H9 (cell line): ENCODE measurements around the gene THRB. TPM values are rescaled to one million over a fixed set of nuclear protein-coding genes. Genes with fewer than 3 reads are reported as not detected.

Source experiments
- DNase-seq: peaks from one replicate; pipeline ENCODE4 v3.0.0-alpha.2; 2017
- H2AFZ ChIP-seq: one replicate; pipeline ENCODE4 v1.6.1; 2013; ENCODE audit warnings: mild to moderate bottlenecking, low read length, control low read depth, moderate library complexity
- H2AK5ac ChIP-seq: 2 replicates; pipeline ENCODE4 v1.6.1; 2013; ENCODE audit warnings: low read length, control low read depth, mixed read lengths; ENCODE audit not compliant: insufficient read length
- H2BK120ac ChIP-seq: one replicate; pipeline ENCODE4 v1.6.1; 2013; ENCODE audit warnings: low read depth, mild to moderate bottlenecking, low read length, control low read depth, inconsistent platforms; ENCODE audit not compliant: poor library complexity, severe bottlenecking
- H2BK12ac ChIP-seq: 2 replicates; pipeline ENCODE4 v1.6.1; 2013; ENCODE audit warnings: low read length, control low read depth, mixed read lengths, low read depth; ENCODE audit not compliant: insufficient read length
- H2BK15ac ChIP-seq: 2 replicates; pipeline ENCODE4 v1.6.1; 2013; ENCODE audit warnings: low read depth, low read length, control low read depth
- H2BK20ac ChIP-seq: one replicate; pipeline ENCODE4 v1.6.1; 2013; ENCODE audit warnings: low read depth, mild to moderate bottlenecking, low read length, control low read depth, inconsistent platforms; ENCODE audit not compliant: poor library complexity, severe bottlenecking
- H2BK5ac ChIP-seq: 2 replicates; pipeline ENCODE4 v1.6.1; 2013; ENCODE audit warnings: low read length, control low read depth, mixed read lengths; ENCODE audit not compliant: insufficient read length
- H3K14ac ChIP-seq: 2 replicates; pipeline ENCODE4 v1.6.1; 2013; ENCODE audit warnings: low read length, control low read depth; ENCODE audit not compliant: insufficient read depth
- H3K18ac ChIP-seq: 2 replicates; pipeline ENCODE4 v1.6.1; 2013; ENCODE audit warnings: low read depth, mild to moderate bottlenecking, mixed read lengths, low read length, control low read depth; ENCODE audit not compliant: insufficient read length
- H3K23ac ChIP-seq: 2 replicates; pipeline ENCODE4 v1.6.1; 2013; ENCODE audit warnings: low read length, control low read depth, mixed read lengths, low read depth; ENCODE audit not compliant: insufficient read length
- H3K23me2 ChIP-seq: 2 replicates; pipeline ENCODE4 v1.6.1; 2013; ENCODE audit warnings: low read depth, mild to moderate bottlenecking, mixed read lengths, low read length, control low read depth; ENCODE audit not compliant: insufficient read length, poor library complexity, severe bottlenecking
- H3K27ac ChIP-seq: 2 replicates; pipeline ENCODE4 v1.5.1; 2013; ENCODE audit warnings: low read length, control low read depth, mixed read lengths, low read depth; ENCODE audit not compliant: insufficient read length
- H3K27me3 ChIP-seq: 2 replicates; pipeline ENCODE4 v1.6.1; 2013; ENCODE audit warnings: low read length, control low read depth, inconsistent platforms; ENCODE audit not compliant: insufficient read depth
- H3K4ac ChIP-seq: 2 replicates; pipeline ENCODE4 v1.6.1; 2013; ENCODE audit warnings: low read depth, mild to moderate bottlenecking, control low read depth, inconsistent platforms, low read length, moderate library complexity
- H3K4me1 ChIP-seq: 2 replicates; pipeline ENCODE4 v1.6.1; 2013; ENCODE audit warnings: low read length, control low read depth, inconsistent platforms; ENCODE audit not compliant: insufficient read depth
- H3K4me2 ChIP-seq: 2 replicates; pipeline ENCODE4 v1.6.1; 2013; ENCODE audit warnings: low read length, control low read depth, mixed read lengths; ENCODE audit not compliant: insufficient read length, insufficient read depth
- H3K56ac ChIP-seq: 2 replicates; pipeline ENCODE4 v1.6.1; 2013; ENCODE audit warnings: low read depth, mild to moderate bottlenecking, mixed read lengths, low read length, control low read depth; ENCODE audit not compliant: insufficient read length
- H3K79me1 ChIP-seq: 2 replicates; pipeline ENCODE4 v1.6.1; 2013; ENCODE audit warnings: low read depth, mild to moderate bottlenecking, moderate library complexity, low read length, control low read depth, inconsistent platforms; ENCODE audit not compliant: insufficient read depth, poor library complexity, severe bottlenecking
- H3K79me2 ChIP-seq: 2 replicates; pipeline ENCODE4 v1.6.1; 2013; ENCODE audit warnings: low read length, control low read depth, inconsistent platforms; ENCODE audit not compliant: insufficient read depth
- H3K9ac ChIP-seq: 2 replicates; pipeline ENCODE4 v1.6.1; 2013; ENCODE audit warnings: low read length, control low read depth, mixed read lengths; ENCODE audit not compliant: insufficient read length; ENCODE audit errors: extremely low read depth
- H3K9me3 ChIP-seq: one replicate; pipeline ENCODE4 v1.6.1; 2013; ENCODE audit warnings: low read depth, low read length, inconsistent platforms; ENCODE audit not compliant: control insufficient read depth
- H3T11ph ChIP-seq: one replicate; pipeline ENCODE4 v1.6.1; 2013; ENCODE audit warnings: mild to moderate bottlenecking, low read length, control low read depth, inconsistent platforms
- H4K20me1 ChIP-seq: one replicate; pipeline ENCODE4 v1.6.1; 2013; ENCODE audit not compliant: control insufficient read depth, insufficient read length, insufficient read depth
- H4K5ac ChIP-seq: 2 replicates; pipeline ENCODE4 v1.6.1; 2013; ENCODE audit warnings: low read depth, mild to moderate bottlenecking, mixed read lengths, low read length, control low read depth; ENCODE audit not compliant: insufficient read length
- H4K8ac ChIP-seq: replicated peaks from 2 replicates; pipeline ENCODE4 v1.6.1; 2013; ENCODE audit warnings: low read length, control low read depth, mixed read lengths, low read depth; ENCODE audit not compliant: insufficient read length
- H4K91ac ChIP-seq: 2 replicates; pipeline ENCODE4 v1.6.1; 2013; ENCODE audit warnings: low read depth, mild to moderate bottlenecking, moderate library complexity, mixed read lengths, low read length, control low read depth; ENCODE audit not compliant: insufficient read length
- H3K27ac Mint-ChIP-seq, 3 experiments: 2 replicates in 2 of 3; 3 replicates in 1 of 3; pipeline ENCODE4 v1.8.0; 2020 to 2021; ENCODE audit warnings: mixed read lengths in 3 of 3, mild to moderate bottlenecking in 1 of 3, moderate library complexity in 1 of 3
- H3K27me3 Mint-ChIP-seq: 2 replicates; pipeline ENCODE4 v1.8.0; 2021; ENCODE audit warnings: low read depth, mild to moderate bottlenecking, moderate library complexity, mixed read lengths
- H3K36me3 Mint-ChIP-seq, 3 experiments: 2 replicates in 2 of 3; 3 replicates in 1 of 3; pipeline ENCODE4 v1.8.0; 2020 to 2021; ENCODE audit warnings: low read depth in 3 of 3, mixed read lengths in 3 of 3; ENCODE audit not compliant: insufficient read depth in 1 of 3
- H3K4me1 Mint-ChIP-seq, 2 experiments: 2 replicates each; pipeline ENCODE4 v1.8.0; 2020; ENCODE audit warnings: mixed read lengths in 2 of 2
- H3K4me3 Mint-ChIP-seq, 2 experiments: 2 replicates in 1 of 2; 3 replicates in 1 of 2; pipeline ENCODE4 v1.8.0; 2020 to 2021; ENCODE audit warnings: mild to moderate bottlenecking in 2 of 2, mixed read lengths in 2 of 2, moderate library complexity in 1 of 2
- H3K9me3 Mint-ChIP-seq, 2 experiments: 2 replicates in 1 of 2; 3 replicates in 1 of 2; pipeline ENCODE4 v1.8.0; 2020; ENCODE audit warnings: mild to moderate bottlenecking in 2 of 2, mixed read lengths in 2 of 2, moderate library complexity in 1 of 2
- CTCF ChIP-seq: fragments of 200-600 bp; sonication (generic); conservative IDR thresholded peaks from 3 replicates; pipeline ENCODE4 v1.8.0; 2021; ENCODE audit warnings: antibody characterized with exemption, mild to moderate bottlenecking
- WGBS: extraction: QIAGEN DNeasy Blood & Tissue Kit; methylation state at CpG from one replicate; pipeline ENCODE4 v1.1.7; 2013; ENCODE audit warnings: missing lambda C conversion rate, low lambda C conversion rate, mixed read lengths; ENCODE audit not compliant: insufficient read length; ENCODE audit errors: extremely low coverage; 5-methylcytosine and 5-hydroxymethylcytosine counted together
- total RNA-seq: library from RNA; stranded (reverse); gene quantifications from 2 replicates; pipeline ENCODE4 v1.2.1, GENCODE V29; 2021

The THRB gene
- total RNA-seq, 1 experiment from 2014 or later = 8.6 TPM

GRCh38 chr3:24229468-24230221 lies 265.0 kb downstream of the THRB start:
- H3K23ac ChIP-seq = no peak overlapping the region
- H2BK5ac ChIP-seq = no peak overlapping the region
- no peak overlapping the region for H2BK15ac ChIP-seq
- Mint-ChIP-seq H3K9me3 (no peaks in the 10 kb centered on the region), H3K36me3 (no peaks in the 10 kb centered on the region), H3K4me1 (peaks cover 9 to 10% of the 10 kb centered on the region in 2 experiments), H3K27me3 (no peaks in the 10 kb centered on the region), H3K4me3 (no peak overlapping the region), H3K27ac (no peak overlapping the region)
- H2AFZ ChIP-seq = no peak overlapping the region
- H3T11ph ChIP-seq = no peak overlapping the region
- no peak overlapping the region for H4K91ac ChIP-seq
- no peaks in the 10 kb centered on the region for H3K79me1 ChIP-seq
- no peak overlapping the region for H3K9ac ChIP-seq
- no CpG with 5 or more reads among the region's 5 CpGs for WGBS
- H3K79me2 ChIP-seq = no peaks in the 10 kb centered on the region
- H3K4me1 ChIP-seq = no peaks in the 10 kb centered on the region
- DNase-seq = no peak
- H2BK12ac ChIP-seq = no peak overlapping the region
- no peak overlapping the region for H3K27ac ChIP-seq
- H2AK5ac ChIP-seq = no peak overlapping the region
- no peak overlapping the region for H4K8ac ChIP-seq
- no peak for TF ChIP-seq CTCF
- H3K18ac ChIP-seq = no peak overlapping the region
- H3K4me2 ChIP-seq = no peak overlapping the region
- no peak overlapping the region for H4K5ac ChIP-seq
- no peaks in the 10 kb centered on the region for H3K23me2 ChIP-seq
- no peak overlapping the region for H2BK120ac ChIP-seq
- H3K9me3 ChIP-seq = no peaks in the 10 kb centered on the region
- H3K4ac ChIP-seq = no peak overlapping the region
- H3K14ac ChIP-seq = no peak overlapping the region
- no peaks in the 10 kb centered on the region for H4K20me1 ChIP-seq
- H2BK20ac ChIP-seq = no peak overlapping the region
- H3K56ac ChIP-seq = no peak overlapping the region
- no peaks in the 10 kb centered on the region for H3K27me3 ChIP-seq
